GM21528 (cell line): ENCODE measurements around the gene IKBKG.
A peak's percentile ranks its signal among the peaks of the same experiment; 100 is the strongest.
"Not testable (repeated sequence)": the region's sequence is repeated elsewhere in the genome, so short reads cannot be mapped to it uniquely, and the experiment has no call there.

ENCODE experiments used
- ATAC-seq: cut with Tn5 transposase; IDR thresholded peaks from one replicate; pipeline ENCODE4 v1.9.1; 2021; ENCODE audit warnings: mild to moderate bottlenecking, moderate library complexity; ENCODE audit not compliant: unreplicated experiment, low FRiP score

IKBKG gene, protein sequence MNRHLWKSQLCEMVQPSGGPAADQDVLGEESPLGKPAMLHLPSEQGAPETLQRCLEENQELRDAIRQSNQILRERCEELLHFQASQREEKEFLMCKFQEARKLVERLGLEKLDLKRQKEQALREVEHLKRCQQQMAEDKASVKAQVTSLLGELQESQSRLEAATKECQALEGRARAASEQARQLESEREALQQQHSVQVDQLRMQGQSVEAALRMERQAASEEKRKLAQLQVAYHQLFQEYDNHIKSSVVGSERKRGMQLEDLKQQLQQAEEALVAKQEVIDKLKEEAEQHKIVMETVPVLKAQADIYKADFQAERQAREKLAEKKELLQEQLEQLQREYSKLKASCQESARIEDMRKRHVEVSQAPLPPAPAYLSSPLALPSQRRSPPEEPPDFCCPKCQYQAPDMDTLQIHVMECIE

GRCh38 chrX:154547245-154548027, at the start of gene IKBKG:
IKBKG (plus strand) TSS chrX:154547620; CDS start chrX:154552003, 4,383 bp downstream.
- peak; percentile 83 for ATAC-seq

DNA sequence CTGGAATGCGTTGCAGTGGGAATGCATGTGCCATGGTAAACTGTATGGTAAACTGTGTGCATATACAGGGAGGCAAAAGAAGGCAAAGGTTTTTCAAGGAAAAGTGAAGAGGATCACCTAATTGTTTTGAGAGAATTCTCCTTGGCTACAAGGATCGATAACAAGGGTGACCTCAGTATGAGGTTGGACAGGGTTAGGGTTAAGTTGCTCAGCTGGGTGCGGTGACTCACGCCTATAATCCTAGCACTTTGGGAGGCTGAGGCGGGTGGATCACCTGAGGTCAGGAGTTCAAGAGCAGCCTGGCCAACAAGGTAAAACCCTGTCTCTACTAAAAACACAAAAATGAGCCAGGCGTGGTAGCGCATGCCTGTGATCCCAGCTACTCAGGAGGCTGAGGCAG, 46.0 kb upstream of the IKBKG start:
- ATAC-seq: not testable (repeated sequence)

- no peak for ATAC-seq
These were observed 45.3 kb upstream of the IKBKG start for GRCh38 chrX:154502098-154502497.

GRCh38 chrX:154502989-154503388, 44.4 kb upstream of the IKBKG start:
- no peak for ATAC-seq

GRCh38 chrX:154505734-154506133, 41.7 kb upstream of the IKBKG start:
- ATAC-seq: no peak

DNA sequence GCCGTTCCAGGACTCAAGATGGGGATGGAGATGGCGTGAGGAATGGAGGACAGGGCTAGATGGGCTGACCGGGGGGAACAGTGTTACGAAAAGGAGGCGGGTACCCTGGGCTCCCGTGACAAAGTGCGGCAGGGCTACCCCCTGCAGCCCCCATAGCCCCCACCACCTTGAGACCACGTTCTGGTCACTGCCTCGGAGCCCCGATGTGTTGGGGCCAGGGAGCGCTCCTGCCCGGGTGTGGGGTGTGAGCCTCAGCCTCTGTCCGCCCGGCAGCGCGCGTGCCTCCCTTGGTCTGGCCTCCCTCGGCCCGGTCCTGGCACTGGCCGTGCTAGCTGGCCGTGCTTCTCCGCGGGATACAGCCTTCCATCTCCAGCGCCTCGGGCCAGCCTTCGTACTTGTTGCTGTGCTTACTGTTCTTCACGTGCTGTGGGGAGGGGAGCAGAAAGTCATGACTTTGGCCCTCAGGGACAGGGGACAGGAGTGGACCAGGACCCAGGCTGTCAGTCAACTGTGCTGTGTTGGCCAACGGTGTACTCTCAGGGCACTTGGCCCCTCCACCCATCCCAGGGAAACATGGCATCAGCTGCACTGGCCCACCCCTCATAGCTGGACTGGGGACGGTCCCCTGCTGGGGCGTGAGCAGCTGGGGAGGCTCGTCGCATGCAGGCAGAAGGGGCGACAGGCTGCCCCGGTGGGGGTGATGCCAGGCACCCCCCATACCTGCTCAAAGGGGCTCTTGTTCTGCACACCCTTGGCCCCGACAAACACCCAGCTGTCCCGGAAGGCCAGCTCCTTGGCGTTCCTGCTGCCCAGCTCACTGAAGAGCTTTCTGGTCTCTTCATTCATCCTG, 40.7 kb upstream of the IKBKG start:
- ATAC-seq: no peak

DNA sequence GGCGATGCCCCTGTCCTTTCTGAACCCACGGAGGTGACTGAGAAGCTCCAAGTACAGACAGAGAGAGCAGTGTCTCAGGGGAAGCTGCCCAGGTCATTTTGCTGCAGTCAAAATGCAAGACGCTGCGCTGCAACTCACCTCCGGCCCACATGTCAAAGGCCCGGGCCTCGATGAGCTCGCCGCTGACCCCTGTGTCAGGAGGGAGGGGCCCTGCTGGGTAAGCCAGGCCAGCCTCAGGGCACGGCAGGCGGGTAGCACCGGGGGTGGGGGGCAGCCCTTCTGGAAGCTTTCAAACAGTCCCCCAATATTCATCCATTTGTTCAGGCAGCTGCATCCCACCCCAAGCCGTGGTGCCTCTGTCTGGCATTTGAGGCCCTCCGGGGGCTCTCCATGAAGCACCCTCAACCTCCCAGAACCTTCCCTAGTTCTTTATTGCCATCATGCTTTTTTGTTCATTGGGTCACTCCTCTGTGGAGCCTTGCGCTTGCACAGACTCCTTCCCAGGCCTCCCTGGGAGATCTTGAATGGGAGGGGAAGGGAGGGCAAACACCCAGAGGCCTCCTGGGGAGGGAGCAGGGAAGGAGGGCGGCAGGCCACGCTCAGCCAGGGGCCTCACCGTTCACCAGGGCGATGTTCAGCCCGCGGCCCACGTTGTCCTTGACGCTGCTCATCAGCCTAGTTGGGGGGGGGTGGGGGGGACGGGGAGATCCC, 39.6 kb upstream of the IKBKG start:
- ATAC-seq: no peak

DNA sequence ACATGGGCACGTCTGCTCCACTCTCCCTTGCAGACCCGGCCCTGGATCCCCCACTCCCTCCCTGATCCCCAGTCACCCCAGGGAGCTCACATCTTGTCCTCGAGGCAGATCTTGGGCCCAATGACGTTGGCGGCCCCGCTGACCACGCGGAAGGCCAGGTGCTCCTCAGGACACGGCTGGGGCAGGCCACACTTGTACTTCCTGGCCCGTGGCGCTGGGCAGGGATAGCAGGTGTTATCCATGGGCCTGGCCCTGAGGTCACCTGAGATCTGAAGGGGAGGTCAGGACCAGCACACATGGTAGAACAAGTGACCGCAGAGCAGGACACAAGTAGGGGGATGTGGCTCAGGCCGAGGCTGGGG, 39.1 kb upstream of the IKBKG start:
- no peak for ATAC-seq

DNA sequence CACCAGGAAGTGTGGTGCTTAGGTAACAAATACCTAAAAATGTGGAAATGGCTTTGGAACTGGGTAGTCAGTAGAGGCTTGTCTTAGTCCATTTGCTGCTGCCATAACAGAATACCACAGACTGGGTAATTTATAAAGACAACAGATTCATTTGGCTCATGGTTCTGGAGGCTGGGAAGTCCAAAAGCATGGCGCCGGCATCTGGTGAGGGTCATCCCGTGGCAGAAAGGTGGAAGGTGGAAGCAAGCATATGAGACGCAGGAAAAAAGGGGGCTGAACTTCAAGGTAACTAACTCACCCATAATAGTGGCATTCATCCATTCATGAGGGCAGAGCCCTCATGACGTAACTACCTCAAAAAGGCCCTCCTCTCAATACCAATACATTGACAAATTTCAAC, 38.0 kb upstream of the IKBKG start:
- ATAC-seq: no peak

- ATAC-seq: no peak
These were observed 35.7 kb upstream of the IKBKG start for GRCh38 chrX:154511761-154512160.

- ATAC-seq: no peak
These were observed 34.4 kb upstream of the IKBKG start for GRCh38 chrX:154512879-154513553.

GRCh38 chrX:154513716-154514115, 33.7 kb upstream of the IKBKG start:
- ATAC-seq: no peak

DNA sequence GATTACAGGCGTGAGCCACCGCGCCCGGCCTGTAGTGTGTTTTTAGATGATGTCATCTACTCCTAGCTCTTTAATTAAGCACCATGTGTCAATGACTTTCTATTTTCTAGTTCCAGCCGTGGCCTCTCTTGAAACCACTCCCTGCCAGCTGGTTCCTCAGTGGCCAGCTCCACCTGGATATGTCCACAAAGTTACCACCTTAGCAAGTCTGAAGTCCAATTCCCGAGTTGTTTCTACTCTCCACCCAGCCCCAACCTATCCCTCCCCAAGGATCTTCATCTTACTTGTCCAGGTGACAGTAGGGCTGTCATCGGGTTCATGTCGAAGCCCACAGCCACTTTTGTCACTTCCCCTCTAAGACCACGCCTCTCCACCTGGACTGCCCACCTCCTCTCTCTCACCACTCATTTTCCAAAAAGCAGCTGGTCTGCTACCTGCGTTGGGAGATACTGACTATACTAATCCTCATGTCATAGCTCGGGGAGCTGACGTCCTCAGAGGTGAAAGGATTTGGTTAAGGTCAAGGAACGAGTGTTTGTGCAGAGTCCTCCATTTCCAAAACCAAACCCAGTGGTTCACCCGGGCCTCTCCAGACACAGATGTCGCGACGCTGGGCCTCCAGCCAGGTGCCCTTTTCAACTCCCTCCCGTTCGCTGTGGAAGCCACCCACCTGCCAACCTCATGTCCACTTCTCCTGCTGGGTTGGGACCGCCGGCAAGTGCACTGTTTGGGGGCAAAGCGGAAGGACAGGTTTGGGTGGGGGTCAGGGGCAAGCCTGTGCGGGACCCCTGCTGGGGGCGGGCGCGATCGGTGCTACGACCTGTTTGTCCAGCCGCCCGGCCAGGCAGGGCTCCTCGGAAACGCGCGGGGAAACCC, 32.1 kb upstream of the IKBKG start:
- peak; percentile 19 for ATAC-seq

DNA sequence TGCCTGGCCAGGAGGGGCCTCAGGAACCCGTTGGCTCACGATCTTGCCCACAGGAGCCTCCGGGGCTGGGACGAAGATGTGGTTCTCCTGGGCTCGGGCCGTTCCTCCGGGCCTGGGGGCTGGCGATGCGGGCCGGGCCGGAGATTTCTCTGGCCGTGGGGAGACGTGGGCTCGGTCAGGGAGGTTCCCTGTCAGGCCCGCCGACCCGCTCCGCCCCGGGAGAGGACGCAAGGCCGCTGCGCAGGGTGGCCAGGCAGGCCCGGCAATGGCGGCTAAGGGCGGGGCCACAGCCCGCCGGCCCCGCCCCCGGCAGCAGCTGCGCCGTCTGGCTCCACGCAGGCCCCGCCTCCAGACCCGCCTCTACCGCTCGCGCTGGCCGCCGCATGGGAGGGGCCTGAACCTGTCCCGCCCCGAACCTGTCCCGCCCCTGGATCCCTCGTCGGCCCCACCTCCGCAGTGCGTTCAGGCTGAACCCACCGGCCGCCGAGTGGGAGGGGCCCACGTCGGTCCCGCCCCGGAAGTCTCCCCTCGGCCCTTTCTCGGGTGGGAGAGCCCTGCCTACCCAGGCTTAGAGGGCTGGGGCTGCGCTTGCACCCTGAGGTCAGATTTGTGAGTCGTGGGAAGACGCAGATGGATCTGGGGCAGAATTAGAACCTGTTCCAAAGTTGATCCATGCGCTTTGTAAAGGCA, 31.3 kb upstream of the IKBKG start, which contains the start of gene FAM3A:
Gene FAM3A (minus strand): TSS at position 267 of the 690 bp plus-strand sequence. CDS start 460 bp downstream, outside the sequence.
- ATAC-seq: peak; percentile 83

DNA sequence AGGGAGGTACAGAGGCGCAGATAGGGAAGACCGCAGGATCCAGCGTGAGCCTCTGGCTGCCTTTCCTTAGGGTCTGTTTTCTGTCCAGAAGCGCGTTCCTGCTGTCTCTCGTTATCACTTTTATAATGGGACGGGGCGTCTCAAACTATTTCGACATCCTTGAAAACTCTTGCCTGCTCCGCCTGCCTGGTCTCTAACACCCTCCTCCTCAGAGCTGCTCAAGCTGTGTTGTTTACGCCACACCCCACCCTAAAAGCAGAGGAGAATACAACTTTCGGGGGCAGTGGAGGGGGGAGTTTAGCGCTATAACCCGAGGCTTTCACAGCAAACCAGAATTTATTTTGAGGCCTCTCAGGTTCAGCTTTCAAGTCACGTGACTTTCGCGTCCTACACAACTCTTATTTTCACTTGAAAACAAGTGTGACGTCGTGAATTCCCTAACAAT, 30.7 kb upstream of the IKBKG start:
- peak; percentile 4 for ATAC-seq

DNA sequence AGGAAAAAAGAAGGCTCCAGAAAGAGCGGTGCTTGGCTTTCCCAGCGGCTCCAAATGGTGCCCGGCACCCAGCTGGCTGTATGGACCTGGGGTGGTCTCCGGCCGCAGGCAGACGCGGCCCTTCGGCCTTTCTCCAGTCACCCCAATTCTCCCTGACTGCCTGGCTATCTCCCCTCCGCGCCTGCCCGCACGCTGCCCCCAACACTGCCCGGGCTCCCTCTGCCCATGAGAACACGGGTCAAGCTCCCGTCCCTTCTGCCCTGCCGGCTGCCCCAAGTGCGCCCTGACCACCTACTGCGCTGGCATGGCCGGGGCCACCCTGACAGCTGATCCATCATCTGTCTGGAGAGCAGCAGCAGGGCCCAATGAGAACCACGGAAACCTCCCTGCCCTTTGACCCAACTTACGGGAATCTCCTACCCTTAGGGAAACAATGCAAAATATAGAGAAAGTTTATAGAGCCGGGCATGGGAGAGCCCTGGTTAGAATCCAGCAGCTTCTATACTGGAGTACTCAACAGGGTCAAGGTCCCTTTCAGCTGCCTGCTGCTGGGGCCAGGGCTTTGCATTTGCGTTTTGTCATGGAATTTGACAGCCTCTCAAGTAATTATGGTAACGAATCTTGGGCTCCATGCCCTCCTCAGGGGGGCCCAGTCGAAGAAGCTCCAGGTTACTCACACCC, 30.2 kb upstream of the IKBKG start:
- ATAC-seq: no peak

DNA sequence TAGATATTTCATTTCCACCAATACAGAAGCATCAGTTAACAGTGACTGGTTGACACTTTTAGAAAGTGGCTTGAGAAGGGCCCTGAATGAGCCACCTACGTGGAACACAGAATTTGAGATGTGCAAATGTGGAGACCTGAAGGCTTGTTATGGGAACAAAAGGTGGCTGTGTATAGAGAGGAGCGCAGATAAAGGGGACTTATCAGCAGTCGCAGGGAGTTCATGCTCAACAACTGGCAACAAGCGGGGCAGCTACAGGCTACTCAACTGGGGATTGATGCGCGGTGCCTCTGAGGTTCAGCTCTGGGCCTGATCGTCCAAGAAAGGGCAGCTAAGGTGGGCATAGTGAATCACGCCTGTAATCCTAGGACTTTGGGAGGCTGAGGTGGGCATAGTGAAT, 28.0 kb upstream of the IKBKG start:
- no peak for ATAC-seq
